HG02588 (cell line): ENCODE measurements around the gene STPG2.

Experiments used
- ATAC-seq: cut with Tn5 transposase; IDR thresholded peaks from one replicate; pipeline ENCODE4 v1.9.1; 2021; ENCODE audit warnings: mild to moderate bottlenecking, moderate library complexity; ENCODE audit not compliant: unreplicated experiment

STPG2 gene

GRCh38 chr4:97525236-97525635 is 618.0 kb downstream of the STPG2 start:
- no peak for ATAC-seq

GRCh38 chr4:97517939-97518338 is 625.3 kb downstream of the STPG2 start:
- ATAC-seq = no peak

- no peak for ATAC-seq
These were observed 629.4 kb downstream of the STPG2 start for GRCh38 chr4:97513917-97514316.
